Thyroid gland (tissue), 4 donors: ENCODE results near the gene SCAP.

Source experiments
- POLR2A ChIP-seq, 2 donors: fragments of 450-650 bp; IDR thresholded peaks; one replicate each; pipeline ENCODE4 v1.6.1; 2017; ENCODE audit warnings: antibody characterized with exemption in 2 of 2, mild to moderate bottlenecking in 2 of 2, moderate library complexity in 1 of 2
- TF ChIP-seq, protein P1 (sequence below), 6 experiments: fragments of 200-600 bp in 3 of 6; fragments of 450-650 bp in 3 of 6; sonication (generic) in 3 of 6; IDR thresholded peaks; one replicate each; pipeline ENCODE4 v1.5.1; 2016 to 2019; ENCODE audit warnings: antibody characterized with exemption in 6 of 6, mild to moderate bottlenecking in 2 of 6, inconsistent platforms in 1 of 6, moderate library complexity in 1 of 6

DNA sequence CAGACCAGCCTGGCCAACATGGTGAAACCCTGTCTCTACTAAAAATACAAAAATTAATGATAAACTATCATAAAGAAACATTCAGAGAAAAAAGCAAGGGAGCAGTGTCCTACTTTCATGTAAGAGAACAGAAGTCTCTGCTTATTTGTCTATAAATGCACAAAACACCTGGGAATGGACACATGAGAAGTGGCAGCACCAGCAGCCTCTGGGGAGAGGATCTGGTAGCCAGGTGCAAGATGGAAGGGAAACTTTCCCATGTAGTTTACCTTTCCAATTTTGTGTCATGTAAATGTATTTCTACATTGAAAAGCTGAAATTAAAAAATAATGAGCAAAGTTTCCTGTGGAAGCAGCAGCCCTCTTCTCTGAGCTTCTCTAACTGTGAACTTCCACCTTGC, 18.8 kb downstream of the SCAP start:
- TF ChIP-seq POLR2A (IDR thresholded peaks at IDR 0.05) = no peak
- TF ChIP-seq, protein P1, sequence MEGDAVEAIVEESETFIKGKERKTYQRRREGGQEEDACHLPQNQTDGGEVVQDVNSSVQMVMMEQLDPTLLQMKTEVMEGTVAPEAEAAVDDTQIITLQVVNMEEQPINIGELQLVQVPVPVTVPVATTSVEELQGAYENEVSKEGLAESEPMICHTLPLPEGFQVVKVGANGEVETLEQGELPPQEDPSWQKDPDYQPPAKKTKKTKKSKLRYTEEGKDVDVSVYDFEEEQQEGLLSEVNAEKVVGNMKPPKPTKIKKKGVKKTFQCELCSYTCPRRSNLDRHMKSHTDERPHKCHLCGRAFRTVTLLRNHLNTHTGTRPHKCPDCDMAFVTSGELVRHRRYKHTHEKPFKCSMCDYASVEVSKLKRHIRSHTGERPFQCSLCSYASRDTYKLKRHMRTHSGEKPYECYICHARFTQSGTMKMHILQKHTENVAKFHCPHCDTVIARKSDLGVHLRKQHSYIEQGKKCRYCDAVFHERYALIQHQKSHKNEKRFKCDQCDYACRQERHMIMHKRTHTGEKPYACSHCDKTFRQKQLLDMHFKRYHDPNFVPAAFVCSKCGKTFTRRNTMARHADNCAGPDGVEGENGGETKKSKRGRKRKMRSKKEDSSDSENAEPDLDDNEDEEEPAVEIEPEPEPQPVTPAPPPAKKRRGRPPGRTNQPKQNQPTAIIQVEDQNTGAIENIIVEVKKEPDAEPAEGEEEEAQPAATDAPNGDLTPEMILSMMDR (IDR thresholded peaks at IDR 0.05) = no peak
